ENCODE measurements around the gene CLDN9.

DNA sequence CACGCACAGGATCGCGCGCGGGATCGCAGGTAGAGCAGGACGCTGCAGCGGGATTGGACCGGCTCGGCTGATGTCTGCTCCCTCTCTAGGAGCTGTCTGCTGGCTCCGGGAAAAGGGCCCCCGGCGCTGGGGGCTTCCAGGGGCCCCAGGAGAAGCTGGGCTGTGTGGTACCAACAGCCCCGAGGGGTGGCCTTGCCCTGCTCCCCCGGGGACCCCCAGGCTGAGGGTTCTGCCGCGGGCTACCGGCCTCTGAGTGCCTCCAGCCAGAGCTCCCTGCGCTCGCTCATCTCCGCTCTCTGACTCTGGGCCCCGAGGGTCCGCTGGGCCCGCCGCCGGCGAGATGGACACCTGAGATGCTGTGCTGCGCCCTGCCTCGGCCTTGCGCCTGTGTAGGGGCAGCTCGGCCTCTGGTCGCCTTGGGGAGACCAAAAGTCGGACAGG, 45.0 kb upstream of the CLDN9 start:
- TF ChIP-seq, protein P1, sequence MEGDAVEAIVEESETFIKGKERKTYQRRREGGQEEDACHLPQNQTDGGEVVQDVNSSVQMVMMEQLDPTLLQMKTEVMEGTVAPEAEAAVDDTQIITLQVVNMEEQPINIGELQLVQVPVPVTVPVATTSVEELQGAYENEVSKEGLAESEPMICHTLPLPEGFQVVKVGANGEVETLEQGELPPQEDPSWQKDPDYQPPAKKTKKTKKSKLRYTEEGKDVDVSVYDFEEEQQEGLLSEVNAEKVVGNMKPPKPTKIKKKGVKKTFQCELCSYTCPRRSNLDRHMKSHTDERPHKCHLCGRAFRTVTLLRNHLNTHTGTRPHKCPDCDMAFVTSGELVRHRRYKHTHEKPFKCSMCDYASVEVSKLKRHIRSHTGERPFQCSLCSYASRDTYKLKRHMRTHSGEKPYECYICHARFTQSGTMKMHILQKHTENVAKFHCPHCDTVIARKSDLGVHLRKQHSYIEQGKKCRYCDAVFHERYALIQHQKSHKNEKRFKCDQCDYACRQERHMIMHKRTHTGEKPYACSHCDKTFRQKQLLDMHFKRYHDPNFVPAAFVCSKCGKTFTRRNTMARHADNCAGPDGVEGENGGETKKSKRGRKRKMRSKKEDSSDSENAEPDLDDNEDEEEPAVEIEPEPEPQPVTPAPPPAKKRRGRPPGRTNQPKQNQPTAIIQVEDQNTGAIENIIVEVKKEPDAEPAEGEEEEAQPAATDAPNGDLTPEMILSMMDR (IDR thresholded peaks at IDR 0.05; ENCODE audit: poor library complexity): no peak
- no peak for TF ChIP-seq EZH2 (IDR thresholded peaks at IDR 0.05; ENCODE audit: borderline replicate concordance)
- TF ChIP-seq EZH2phosphoT487 (IDR thresholded peaks at IDR 0.05; ENCODE audit: low read depth, severe bottlenecking, unreplicated experiment): no peak
